DMS 273 (cell line): ENCODE data around the gene SCN4A.

Experiments used
- DNase-seq: peaks from one replicate; lab custom pipeline; 2025; ENCODE audit not compliant: unreplicated experiment; lab: John Stamatoyannopoulos, UW

SCN4A gene

DNA sequence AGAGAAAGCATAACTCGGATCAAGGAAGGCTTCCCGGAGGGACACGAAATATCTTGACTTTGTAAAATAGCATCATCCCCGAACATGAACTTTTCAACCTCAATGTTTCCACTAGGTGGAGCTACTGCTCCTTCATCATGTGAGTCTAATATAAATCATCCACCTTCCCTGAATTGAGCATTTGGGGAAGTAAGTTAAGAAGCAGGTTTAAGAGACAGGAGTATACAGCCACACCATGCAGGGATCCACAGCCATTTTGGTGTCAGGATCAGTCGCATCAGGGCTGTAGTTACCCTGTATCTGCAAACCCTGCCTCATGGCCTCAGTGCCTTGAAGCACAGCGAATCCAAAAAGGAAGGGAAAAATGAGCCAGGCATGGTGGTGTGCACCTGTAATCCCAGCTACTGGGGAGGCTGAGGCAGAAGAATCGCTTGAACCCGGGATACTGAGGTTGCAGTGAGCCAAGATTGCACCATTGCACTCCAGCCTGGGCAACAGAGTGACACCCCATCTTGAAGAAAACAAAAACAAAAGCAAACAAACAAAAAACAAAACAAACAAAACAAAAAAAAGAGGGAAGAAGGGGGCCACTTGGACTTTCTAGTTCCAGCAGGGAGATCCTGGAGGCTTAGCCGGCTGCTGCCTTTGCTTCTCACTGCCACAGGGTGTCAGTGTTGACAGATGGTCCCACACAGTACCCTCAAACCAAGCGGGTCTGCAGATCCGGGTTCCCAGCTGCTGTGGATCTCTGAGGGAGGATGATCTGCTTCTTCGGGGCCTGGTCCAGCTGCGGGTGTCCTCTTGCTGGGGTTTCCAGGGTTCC, 83.5 kb downstream of the SCN4A start:
- peak; percentile 84 for DNase-seq
